Ecto neural progenitor cell (in vitro differentiated cells): ENCODE measurements around the gene ROBO3.

Source experiments
- DNase-seq: peaks from one replicate; pipeline ENCODE4 v3.0.0-alpha.2; 2018; ENCODE audit warnings: low spot score

The ROBO3 gene

DNA sequence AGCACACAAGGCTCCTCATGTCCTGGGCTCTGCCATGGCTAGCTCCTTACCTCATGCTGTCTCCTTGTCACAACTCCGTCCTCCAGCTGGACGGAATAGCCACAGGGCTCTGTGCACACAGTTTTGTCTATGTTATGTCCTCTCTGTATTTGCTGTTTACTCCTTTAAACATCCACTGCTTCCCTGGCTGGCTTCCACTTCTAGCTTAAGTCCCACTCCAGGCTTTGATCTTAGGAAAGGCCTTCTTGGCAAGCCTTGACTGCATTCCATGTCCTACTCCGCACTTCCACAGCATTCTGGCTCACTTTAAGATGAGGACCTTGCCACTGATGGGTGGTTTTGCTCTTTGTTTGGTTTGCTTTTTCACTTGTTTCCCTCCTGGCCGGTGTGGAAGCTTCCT lies 22.9 kb upstream of the ROBO3 start:
- DNase-seq, result no peak

DNA sequence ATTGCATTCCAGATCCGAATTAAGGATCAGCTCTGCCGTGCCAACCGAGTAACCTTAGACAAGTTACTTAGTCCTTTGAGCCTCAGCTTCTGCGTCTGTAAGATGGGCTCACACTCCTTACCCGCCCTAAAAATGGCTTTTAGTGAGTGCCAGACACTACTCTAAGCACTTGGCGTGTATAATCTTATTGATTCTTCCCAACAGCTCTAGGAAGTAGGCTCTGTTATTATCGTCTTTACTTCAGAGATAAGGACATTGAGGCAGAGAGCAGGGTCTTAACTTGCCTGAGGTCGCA lies 21.7 kb upstream of the ROBO3 start:
- no peak for DNase-seq

DNA sequence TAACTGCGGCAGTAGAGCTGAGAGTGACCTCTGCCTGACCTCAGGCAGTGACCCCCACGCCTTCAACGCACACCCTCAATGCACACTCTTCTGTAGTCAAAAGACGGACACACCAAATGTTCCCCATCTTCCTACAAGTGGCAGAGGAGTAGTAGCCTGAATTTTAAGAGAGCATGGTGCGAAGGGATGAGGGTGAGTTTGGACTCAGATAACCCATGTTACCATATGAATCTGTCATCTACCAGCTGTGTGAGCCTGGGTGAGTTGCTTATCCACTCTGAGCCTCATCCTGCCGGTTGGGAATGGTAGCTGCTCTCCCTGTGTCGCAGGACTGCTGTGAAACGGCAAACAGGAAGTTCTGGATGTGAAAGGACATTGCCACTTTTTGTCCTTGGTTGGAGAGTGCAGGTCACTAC lies 20.6 kb upstream of the ROBO3 start:
- no peak for DNase-seq

DNA sequence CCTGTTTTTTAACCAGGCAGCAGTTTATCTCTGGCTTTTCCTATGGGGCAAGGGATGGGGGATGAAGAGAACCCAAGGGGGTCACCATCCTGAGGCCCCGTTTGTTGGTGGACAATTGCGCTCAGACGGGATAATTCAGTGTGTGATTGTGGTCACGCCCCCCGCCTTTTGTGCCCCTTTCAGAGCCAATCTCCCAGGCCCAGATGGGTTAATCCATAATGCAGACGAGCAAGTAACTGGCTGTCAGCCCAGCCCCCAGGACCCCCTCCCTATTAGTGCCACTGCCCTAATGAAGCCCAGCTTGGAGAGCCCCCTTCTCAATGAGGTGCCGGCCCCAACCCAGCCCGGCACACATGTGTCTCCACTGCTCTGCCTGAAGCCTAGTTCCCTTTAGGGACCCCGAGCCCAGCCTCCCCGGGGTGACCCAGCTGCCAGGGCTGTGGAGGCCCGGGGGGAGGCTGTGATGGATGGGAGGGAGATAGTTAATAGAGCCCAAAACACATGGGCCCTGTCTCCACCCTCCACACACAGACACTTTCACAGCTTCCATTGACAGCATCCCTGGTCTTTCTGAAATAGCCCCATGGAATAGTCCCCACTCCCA lies 19.1 kb upstream of the ROBO3 start:
- peak; percentile 58 for DNase-seq

DNA sequence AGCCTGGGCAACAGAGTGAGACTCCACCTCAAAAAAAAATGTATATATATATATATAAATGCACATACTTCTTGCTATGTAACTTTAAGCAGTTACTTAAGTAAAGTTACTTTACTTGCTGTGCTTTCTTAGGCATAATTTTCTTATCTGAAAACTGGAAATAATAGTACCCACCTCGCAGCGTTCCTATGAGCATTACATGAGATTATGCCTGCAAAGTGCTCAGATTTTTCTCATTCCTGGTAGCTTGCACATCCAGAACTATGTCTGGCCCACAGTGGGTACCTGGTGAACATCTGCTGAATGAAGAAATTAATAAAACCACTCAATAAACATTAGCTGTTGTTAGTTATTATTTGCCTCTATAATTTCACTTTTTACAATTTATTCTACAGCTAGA lies 6.1 kb upstream of the ROBO3 start:
- DNase-seq, result no peak

DNA sequence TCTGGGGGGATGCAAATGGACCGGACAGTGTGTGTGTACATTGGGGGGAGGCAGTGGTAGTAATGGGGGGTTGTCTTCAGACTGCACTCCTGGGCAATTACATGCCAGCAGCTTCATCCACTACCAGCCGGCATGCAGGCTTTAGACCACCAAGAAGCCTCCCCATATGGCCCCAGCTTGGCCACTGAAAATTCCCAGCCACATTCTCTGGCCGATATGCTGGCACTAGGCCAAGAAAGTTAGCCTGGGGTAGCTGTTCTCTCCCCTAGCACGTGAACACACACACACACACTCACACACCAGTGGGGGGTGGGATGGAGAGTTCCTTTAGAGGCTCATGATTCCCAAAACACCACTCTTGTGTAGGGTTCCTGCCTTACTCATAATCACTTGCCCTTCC lies 3.6 kb upstream of the ROBO3 start:
- DNase-seq, result no peak

DNA sequence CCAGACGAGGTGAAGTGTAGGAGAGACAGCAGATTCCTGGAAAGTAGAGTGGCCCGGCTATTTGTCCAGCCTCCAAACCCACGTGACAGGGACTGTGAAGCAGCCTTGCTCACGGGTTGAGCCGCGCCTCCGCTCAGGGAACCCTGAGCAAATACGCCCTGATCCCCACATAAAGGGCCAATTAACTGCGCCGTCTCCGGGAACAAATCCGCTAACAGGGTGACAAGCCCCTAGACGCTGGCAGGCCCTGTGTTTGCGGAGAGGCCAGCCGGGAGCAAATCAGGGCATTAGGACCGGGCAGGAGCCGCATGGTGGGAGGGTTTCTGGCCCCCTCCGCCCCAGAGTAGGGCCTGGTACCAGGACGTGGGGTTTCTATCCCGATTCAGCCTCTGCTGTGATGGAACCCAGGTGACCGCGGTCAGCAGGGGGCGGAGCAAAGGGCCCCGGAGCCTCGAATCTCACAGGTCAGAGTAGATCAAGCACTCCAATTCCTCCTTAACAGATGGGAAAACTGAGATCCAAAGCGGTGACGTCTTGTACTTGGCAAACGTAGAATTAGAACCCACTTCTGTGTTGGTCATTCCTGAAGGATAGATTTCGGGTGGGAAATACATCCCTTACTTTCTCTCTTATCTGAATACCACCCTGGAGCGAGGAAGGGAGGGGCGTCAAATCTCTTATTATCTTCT lies 2.0 kb upstream of the ROBO3 start:
- DNase-seq, result peak; percentile 89

DNA sequence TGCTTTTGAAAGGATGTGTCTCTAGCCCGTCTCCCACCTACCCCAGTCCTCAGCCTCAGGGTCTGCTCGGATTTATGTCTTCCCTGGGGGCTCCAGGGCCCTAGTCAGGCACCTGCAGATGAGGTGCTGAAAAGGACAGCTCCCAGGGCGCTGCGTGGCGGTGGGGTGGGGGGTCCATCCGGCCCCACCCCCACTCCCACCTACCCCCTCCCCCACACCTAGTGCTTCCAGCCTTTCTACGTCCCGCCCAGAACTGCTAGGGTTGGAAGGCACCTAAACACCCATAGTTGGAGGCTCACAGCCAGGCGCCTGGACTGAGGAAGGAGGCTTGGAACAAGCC lies 1.4 kb upstream of the ROBO3 start:
- DNase-seq, result no peak

DNA sequence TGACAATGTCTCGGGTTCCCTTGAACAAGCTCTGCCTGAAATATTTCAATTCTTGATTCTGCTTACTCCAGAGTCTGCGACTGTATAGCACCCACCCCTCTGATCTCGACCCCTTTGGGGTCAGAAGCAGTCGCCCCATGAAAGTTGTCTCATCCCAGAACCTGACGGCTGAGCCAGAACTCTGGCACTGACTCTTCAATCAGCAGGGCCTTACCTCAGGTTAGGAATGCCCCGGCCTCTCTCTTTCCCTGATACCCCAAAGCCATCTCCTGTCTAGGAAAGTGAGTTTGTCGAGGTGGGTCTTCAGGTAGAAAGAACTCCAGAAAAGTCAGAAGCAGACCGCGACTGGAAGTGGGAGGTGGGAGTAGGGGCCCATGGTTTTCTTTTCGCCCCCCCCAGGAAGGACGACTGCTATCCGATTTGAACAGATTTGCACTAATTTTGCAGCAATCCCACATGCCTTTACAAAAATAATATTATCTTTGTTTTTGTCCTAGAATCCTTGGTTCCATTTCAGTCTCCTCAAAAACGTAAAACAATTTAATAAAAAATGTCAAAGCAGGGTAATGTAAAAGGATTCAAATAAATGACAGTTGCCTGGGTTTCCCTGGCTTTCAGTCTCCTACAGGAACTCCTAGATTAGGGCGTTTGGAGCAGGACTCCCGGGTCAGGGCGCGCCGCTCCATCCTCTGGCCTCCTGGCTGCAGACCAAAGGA lies 898 bp upstream of the ROBO3 start:
- DNase-seq, result no peak

DNA sequence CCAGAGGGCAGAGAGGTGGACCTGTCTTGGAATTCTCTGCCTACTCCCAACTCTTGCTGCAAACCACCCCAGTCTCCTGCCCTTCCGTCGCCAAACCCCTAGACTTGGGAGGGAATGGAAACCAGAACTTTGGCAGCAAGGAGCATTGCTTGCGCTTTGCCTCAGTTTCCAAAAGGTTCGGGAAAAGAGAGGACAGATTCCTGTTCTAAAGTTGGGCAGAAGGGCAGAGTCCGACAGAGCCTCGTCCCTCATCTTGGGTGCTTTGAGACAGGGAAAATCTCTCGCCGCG lies 396 bp upstream of the ROBO3 start:
- DNase-seq, result no peak

DNA sequence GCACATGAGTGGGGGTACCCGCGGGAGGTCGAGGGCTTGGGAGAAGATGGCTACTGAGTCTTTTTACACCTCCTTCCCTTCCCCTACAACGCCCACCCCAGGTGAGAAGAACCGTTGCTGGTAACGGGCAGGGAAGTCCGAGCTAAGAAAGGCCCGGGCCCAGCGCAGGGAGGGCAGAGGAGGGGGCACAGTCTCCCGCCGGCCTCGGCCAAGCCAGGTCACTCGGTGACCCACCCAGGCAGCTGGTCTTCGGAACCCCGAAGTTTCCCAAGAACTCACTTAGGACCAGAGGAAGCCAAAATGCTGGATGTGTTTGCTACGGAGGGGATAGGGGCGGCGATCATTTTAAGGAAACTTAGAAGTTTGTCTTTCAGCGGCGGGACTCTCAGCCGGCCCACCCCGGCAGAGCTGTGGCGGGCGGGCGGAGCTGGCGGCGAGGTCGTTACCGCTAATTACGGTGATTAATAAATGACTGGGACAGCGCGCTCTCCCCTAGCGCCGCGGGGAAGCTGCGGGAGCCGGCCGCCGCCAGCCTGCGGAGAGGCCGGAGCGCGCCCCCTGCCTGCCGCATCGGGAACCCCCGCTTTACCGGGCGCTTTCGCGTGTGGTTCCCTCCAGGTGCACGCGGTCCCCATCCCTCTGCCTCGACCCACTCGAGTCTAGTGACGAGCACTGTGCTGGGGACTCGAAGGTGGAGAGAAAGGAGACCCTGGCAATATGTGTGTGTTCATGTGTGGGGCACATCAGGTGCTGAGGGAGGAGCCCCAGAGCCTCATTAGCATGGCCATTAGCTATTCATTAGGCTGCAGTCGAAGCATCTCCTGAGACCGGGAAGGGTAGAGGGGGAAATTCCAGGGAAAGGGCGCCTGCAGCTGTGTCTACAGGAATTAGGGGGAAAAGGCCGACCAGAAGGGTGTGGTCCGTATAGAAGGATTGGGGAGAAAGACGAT lies 945 bp downstream of the ROBO3 start:
- DNase-seq, result peak; percentile 84

DNA sequence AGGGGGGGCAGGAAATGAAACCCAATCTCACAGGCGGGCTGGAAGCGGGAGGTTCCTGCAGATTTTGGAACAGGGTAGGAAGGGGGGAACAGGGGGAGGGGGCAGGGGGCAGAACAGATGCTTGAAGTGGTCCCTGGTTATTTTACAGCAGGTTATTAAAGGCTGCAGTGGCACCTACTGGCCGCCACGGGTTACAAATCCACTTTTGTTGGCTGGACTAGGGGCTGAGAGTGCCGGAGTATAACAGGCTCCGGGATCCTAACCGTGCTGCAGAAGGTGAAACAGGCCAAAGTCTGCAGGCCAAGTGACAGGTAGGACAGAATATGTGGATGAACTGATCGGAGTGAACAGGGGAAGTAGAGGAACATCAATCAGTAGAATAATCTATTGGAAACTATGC lies 2.5 kb downstream of the ROBO3 start:
- peak; percentile 65 for DNase-seq

DNA sequence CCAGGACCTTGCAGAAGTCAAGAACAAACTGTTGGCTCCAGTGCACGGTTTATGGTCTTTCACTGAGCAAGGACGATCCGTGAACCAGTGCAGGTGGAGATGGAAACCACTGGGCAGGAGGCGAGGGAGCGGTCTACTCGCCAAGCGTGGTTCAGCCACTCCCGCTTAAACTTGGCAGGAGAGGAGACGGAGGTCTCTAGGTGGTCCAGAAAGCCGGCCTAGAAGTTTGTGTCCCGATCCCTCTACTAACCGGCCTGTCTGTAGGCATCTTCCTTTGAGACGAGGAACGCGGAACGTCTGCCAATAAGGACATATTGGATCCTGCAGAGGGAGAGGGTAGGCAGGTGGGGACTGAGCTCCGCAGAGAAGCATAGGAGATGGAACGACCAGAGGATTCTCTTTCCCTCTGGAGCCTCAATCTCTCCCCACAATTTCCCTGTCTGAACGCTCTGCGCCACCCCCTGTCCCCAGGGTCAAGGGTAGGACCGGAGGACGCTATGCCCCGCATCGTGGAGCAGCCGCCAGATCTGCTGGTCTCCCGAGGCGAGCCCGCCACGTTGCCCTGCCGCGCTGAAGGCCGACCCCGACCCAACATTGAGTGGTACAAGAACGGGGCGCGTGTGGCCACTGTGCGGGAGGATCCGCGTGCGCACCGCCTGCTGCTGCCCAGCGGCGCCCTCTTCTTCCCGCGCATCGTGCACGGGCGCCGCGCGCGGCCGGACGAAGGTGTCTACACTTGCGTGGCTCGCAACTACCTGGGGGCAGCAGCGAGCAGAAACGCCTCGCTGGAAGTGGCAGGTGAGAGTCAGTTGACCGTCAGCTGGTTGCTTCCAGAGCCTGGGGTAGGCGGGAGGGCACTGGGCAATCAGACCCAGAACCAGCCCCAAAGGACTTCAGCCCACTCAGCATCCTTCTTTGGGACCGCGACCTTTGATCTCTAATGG lies 3.4 kb downstream of the ROBO3 start:
- DNase-seq, result no peak

DNA sequence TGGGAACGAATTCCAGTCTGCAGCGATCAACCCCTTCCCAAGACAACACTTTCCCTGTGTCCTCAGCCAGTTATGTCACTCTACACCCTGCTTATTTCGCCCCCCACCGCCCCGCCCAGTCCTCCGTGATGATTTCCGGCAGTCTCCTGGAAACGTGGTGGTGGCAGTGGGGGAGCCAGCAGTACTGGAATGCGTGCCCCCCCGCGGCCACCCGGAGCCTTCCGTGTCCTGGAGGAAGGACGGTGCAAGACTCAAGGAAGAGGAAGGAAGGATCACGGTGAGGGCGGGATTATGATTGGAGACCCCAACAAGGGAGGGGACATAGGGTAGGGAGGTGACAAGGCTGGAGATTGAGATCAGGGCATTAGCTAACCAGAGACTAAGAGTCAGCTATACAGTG lies 4.1 kb downstream of the ROBO3 start:
- DNase-seq, result no peak

DNA sequence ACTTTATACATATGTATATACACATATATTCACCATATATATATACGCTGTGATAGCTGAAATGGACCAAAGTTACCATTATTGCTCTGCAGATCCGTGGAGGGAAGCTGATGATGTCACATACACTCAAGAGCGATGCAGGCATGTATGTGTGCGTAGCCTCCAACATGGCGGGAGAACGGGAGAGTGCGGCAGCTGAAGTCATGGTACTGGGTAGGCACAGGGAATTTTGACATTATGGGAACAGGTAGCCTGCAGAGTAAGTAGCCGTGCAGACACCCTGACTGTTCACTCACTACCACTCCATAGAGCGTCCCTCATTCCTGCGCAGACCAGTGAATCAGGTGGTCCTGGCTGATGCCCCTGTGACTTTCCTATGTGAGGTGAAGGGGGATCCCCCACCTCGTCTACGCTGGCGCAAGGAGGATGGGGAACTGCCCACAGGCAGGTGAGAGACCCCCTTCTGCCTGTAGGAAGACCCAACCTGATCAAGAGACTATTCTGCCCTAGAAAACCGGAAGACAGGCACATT lies 4.7 kb downstream of the ROBO3 start:
- DNase-seq, result no peak

DNA sequence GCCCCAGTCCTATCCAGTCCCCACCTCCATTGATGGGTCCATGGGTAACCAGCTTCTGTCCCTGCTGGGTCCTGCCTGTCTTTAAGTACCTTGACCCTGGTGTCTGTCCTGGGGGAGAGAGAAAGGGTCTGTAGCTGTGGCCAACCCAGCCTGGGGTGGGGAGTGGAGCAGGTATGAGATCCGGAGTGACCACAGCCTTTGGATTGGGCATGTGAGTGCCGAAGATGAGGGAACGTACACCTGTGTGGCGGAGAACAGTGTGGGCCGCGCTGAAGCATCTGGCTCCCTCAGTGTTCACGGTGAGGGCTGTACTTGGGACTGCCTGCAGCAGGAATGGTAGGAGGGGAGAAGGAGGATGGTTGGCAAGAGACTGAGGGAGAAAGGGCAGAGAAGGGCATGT lies 5.2 kb downstream of the ROBO3 start:
- DNase-seq, result no peak

DNA sequence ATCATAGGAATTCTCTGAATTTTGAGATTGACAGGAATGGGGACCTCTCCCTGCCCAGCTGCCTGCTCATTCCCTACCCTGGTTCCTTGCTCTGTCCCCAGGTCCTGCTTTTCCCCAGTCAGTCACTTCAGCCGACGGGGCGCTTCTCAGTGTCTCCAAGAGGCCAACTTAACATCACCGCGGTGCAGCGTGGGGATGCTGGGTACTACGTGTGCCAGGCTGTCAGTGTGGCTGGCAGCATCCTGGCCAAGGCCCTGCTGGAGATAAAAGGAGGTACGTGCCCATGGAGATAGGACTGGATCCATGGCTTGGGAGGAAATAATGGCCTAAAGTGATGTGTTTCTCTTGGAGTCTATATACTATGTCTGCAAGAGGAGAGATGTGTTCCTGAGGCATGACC lies 7.0 kb downstream of the ROBO3 start:
- no peak for DNase-seq

DNA sequence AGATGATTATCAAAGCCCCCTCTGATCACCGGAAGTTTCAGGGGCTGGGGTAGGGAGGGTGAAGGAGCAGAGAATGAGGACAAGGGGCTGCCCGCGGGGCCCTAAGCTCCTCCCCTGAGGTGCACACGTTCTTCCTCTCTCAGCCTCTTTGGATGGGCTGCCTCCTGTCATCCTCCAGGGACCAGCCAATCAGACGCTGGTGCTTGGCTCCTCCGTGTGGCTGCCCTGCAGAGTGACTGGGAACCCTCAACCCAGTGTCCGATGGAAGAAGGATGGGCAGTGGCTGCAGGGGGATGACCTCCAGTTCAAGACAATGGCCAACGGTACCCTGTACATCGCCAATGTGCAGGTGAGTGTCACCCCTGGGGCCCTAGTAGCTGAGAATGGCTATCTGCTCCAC lies 7.5 kb downstream of the ROBO3 start:
- DNase-seq, result no peak

DNA sequence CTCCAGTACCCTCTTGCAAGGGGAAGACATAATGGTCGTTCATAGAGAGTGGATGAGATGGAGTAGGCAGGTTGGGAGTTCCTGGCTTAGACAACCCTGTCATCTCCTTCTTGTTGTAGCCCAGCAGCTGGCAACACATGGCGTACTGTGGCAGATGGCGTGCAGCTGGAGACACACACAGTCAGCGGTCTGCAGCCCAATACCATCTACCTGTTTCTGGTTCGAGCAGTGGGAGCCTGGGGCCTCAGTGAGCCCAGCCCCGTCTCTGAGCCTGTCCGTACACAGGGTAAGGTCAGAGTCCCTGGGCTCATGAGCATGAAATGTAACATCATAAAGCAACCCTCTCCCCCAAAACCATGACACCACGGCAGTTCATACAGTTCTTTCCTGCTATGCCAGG lies 8.7 kb downstream of the ROBO3 start:
- no peak for DNase-seq

DNA sequence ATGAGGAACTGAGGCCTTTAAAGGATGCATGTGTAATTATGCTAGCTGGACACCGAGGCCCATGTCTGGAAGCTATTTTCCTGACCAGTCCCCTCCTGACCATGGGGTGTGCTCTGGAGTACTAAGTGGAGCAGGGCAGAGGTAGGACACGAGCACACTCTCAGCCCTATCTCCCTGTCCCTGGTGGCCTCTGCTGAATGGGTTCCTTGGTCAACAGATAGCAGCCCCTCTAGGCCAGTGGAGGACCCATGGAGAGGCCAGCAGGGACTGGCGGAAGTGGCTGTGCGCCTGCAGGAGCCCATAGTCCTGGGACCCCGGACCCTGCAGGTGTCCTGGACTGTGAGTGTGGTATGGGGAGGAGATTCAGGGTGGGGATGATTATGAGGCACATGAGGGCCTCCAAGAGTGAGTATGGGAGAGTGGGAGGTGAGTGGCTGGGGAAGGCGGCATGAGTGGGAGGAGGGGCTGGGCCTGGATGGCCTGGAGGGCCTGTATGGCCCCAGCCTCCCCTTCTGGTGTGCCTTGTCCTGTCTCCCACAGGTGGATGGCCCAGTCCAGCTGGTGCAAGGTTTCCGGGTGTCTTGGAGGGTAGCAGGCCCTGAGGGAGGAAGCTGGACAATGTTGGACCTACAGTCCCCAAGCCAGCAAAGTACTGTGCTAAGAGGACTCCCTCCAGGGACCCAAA lies 9.5 kb downstream of the ROBO3 start:
- no peak for DNase-seq

DNA sequence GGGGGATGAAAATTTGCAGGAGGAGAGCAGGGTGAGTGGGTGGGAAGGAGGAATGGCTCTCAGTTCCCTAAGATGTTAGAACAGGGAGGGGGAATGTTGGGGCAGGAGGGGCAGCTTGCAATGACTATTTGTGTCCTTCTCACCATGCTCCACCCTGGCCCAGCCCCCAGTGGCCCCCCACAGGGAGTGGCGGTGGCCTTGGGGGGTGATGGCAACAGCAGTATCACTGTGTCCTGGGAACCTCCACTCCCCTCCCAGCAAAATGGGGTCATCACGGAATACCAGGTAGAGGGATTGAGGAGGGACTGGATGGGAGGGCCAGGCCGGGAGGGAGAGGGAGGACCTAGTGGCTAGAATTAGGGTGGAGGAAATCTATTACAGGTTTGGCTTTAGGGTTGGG lies 10.2 kb downstream of the ROBO3 start:
- DNase-seq, result no peak
